HCT116 (cell line): Measurements from ENCODE around the gene ZDHHC14. TPM values are rescaled to one million over a fixed set of nuclear protein-coding genes. Genes with fewer than 3 reads are reported as not detected.

Experiments used
- ATAC-seq: fragments of 200-7000 bp; cut with Tn5 transposase; 2 replicates; pipeline ENCODE4 v1.9.1; 2020; ENCODE audit warnings: mild to moderate bottlenecking, moderate library complexity
- BruUV-seq: library from RNA; stranded (reverse); fragments of 400-500 nt; replicated peaks from 2 replicates; lab custom pipeline; 2021; lab: Mats Ljungman, UMichigan
- CTCF ChIA-PET: fragments of 300-600 bp; sonication (Branson Sonifier 250); formaldehyde crosslinking; loops from one replicate; lab custom pipeline; 2021; ENCODE audit warnings: antibody characterized with exemption; lab: Charles Lee
- POLR2A ChIA-PET: fragments of 300-600, 350-600 bp; sonication (Branson Sonifier 250); formaldehyde crosslinking; loops from one replicate; lab custom pipeline; 2021; ENCODE audit warnings: antibody characterized with exemption; lab: Charles Lee
- RAD21 ChIA-PET, 2 experiments: fragments of 300-600 bp; sonication (Branson Sonifier 250); formaldehyde crosslinking; loops; one replicate each; lab custom pipeline; 2023; ENCODE audit warnings: low total read pairs in 2 of 2; ENCODE audit not compliant: uncharacterized antibody in 2 of 2, unreplicated experiment in 2 of 2, low non-redundant PET in 1 of 2; lab: Charles Lee
- DNase-seq: peaks from one replicate; pipeline ENCODE4 v3.0.0-alpha.2; 2010; ENCODE audit warnings: low read depth, low spot score
- H2AFZ ChIP-seq: fragments of 200-600 bp; shearing (Covaris generic), sonication (generic); 2 replicates; pipeline ENCODE4 v1.6.1; 2017; ENCODE audit warnings: low read depth, mixed run types, mixed read lengths, antibody characterized with exemption, low read length; ENCODE audit not compliant: poor library complexity, severe bottlenecking
- H3K27ac ChIP-seq: 2 replicates; pipeline ENCODE4 v1.5.1; 2012; ENCODE audit warnings: low read depth, low read length
- H3K27me3 ChIP-seq: fragments of 200-600 bp; sonication (generic); 2 replicates; pipeline ENCODE4 v1.6.1; 2016; ENCODE audit warnings: mixed run types, low read length, mixed read lengths; ENCODE audit not compliant: insufficient read depth
- H3K36me3 ChIP-seq, 2 experiments: fragments of 200-500 bp in 1 of 2; fragments of 200-600 bp in 1 of 2; sonication (Bioruptor generic) in 1 of 2; sonication (generic) in 1 of 2; 2 replicates each; pipeline versions ENCODE4 v1.5.1 to v1.6.1; 2014 to 2016; ENCODE audit warnings: low read length in 2 of 2, inconsistent platforms in 1 of 2, mixed read lengths in 1 of 2, mixed run types in 1 of 2; ENCODE audit not compliant: insufficient read depth in 2 of 2, control insufficient read depth in 1 of 2
- H3K4me1 ChIP-seq, 2 experiments: fragments of 200-600 bp in 1 of 2; sonication (generic) in 1 of 2; 2 replicates each; pipeline versions ENCODE4 v1.5.1 to v1.6.1; 2012 to 2017; ENCODE audit warnings: low read length in 2 of 2, inconsistent platforms in 1 of 2, mild to moderate bottlenecking in 1 of 2, mixed read lengths in 1 of 2, mixed run types in 1 of 2, moderate library complexity in 1 of 2; ENCODE audit not compliant: insufficient read depth in 2 of 2, control insufficient read depth in 1 of 2
- H3K4me2 ChIP-seq: fragments of 200-600 bp; sonication (generic); 2 replicates; pipeline ENCODE4 v1.6.1; 2017; ENCODE audit warnings: mixed run types, low read length, mixed read lengths
- H3K4me3 ChIP-seq, 2 experiments: fragments of 200-600 bp in 1 of 2; sonication (generic) in 1 of 2; replicated peaks in 1 of 2; 2 replicates each; pipeline ENCODE4 v1.5.1; 2011 to 2016; ENCODE audit warnings: low read length in 2 of 2, control low read depth in 1 of 2, low read depth in 1 of 2, mild to moderate bottlenecking in 1 of 2, mixed read lengths in 1 of 2, mixed run types in 1 of 2
- H3K79me2 ChIP-seq: fragments of 200-600 bp; sonication (generic); 2 replicates; pipeline ENCODE4 v1.6.1; 2017; ENCODE audit warnings: mild to moderate bottlenecking, mixed run types, low read length, moderate library complexity, mixed read lengths; ENCODE audit not compliant: insufficient read depth
- H3K9ac ChIP-seq: fragments of 200-600 bp; sonication (generic); 2 replicates; pipeline ENCODE4 v1.6.1; 2016; ENCODE audit warnings: low read length, mixed read lengths
- H3K9me2 ChIP-seq: fragments of 200-600 bp; sonication (generic), shearing (Covaris generic); 2 replicates; pipeline ENCODE4 v1.6.1; 2017; ENCODE audit warnings: mixed run types, mild to moderate bottlenecking, moderate library complexity; ENCODE audit not compliant: insufficient read depth
- H3K9me3 ChIP-seq, 2 experiments: fragments of 200-500 bp in 1 of 2; fragments of 200-600 bp in 1 of 2; sonication (Bioruptor generic) in 1 of 2; sonication (generic) in 1 of 2; 2 replicates each; pipeline ENCODE4 v1.6.1; 2014 to 2017; ENCODE audit warnings: low read length in 2 of 2, mixed read lengths in 2 of 2, inconsistent platforms in 1 of 2, low read depth in 1 of 2, mild to moderate bottlenecking in 1 of 2, mixed run types in 1 of 2, moderate library complexity in 1 of 2; ENCODE audit not compliant: control insufficient read depth in 1 of 2, insufficient read depth in 1 of 2
- H4K20me1 ChIP-seq: fragments of 200-600 bp; sonication (generic), shearing (Covaris generic); 2 replicates; pipeline ENCODE4 v1.6.1; 2017; ENCODE audit warnings: mixed run types, mild to moderate bottlenecking, moderate library complexity; ENCODE audit not compliant: insufficient read depth
- CBX3 ChIP-seq: IDR thresholded peaks from 2 replicates; pipeline ENCODE4 v1.6.1; 2012; ENCODE audit warnings: low read depth
- EGR1 ChIP-seq: IDR thresholded peaks from 2 replicates; pipeline ENCODE4 v1.6.1; 2012; ENCODE audit warnings: low read depth
- ELF1 ChIP-seq: IDR thresholded peaks from 2 replicates; pipeline ENCODE4 v1.6.1; 2012; ENCODE audit warnings: low read depth, borderline replicate concordance
- FOSL1 ChIP-seq: IDR thresholded peaks from 2 replicates; pipeline ENCODE4 v1.6.1; 2012; ENCODE audit warnings: low read depth
- JUND ChIP-seq: IDR thresholded peaks from 2 replicates; pipeline ENCODE4 v1.6.1; 2012
- MAX ChIP-seq: IDR thresholded peaks from 2 replicates; pipeline ENCODE4 v1.6.1; 2012
- POLR2A ChIP-seq: IDR thresholded peaks from 2 replicates; pipeline ENCODE4 v1.7.0; 2011; ENCODE audit warnings: borderline replicate concordance; ENCODE audit not compliant: insufficient read depth, insufficient read length; ENCODE audit errors: extremely low read depth
- POLR2AphosphoS5 ChIP-seq: IDR thresholded peaks from 2 replicates; pipeline ENCODE4 v1.6.1; 2011; ENCODE audit warnings: mild to moderate bottlenecking, low read depth, low read length, moderate library complexity
- SIN3A ChIP-seq: IDR thresholded peaks from 2 replicates; pipeline ENCODE4 v1.6.1; 2012; ENCODE audit warnings: low read depth
- TCF7L2 ChIP-seq: IDR thresholded peaks from 2 replicates; pipeline ENCODE4 v1.7.0; 2011; ENCODE audit warnings: borderline replicate concordance, inconsistent platforms; ENCODE audit not compliant: insufficient read depth, insufficient read length; ENCODE audit errors: extremely low read depth
- YY1 ChIP-seq: IDR thresholded peaks from 2 replicates; pipeline ENCODE4 v1.6.1; 2011; ENCODE audit warnings: low read length, low read depth, moderate library complexity, mild to moderate bottlenecking; ENCODE audit not compliant: insufficient replicate concordance; ENCODE audit errors: extremely low read depth
- ZFX ChIP-seq: fragments of 450-650 bp; IDR thresholded peaks from 2 replicates; pipeline ENCODE4 v1.6.1; 2017
- intact Hi-C: fragments of 100-400 bp; cut with micrococcal nuclease; formaldehyde crosslinking; loops from 2 replicates; pipeline ENCODE4 v1.10.0; 2022
- total RNA-seq: library from RNA; stranded (reverse); gene quantifications from one replicate; pipeline ENCODE4 v1.2.1, GENCODE V29; 2021; ENCODE audit not compliant: unreplicated experiment

The ZDHHC14 gene
- total RNA-seq, 1 experiment from 2014 or later, result 5.3 TPM

GRCh38 chr6:157513619-157514485 lies 132.9 kb downstream of the ZDHHC14 start:
- no TSS peak for BruUV-seq
- Histone ChIP-seq H3K27me3 (no peaks in the 10 kb centered on the region), H4K20me1 (no peaks in the 10 kb centered on the region), H3K36me3 (no peaks in the 10 kb centered on the region), H3K9me3 (no peaks in the 10 kb centered on the region), H3K79me2 (no peaks in the 10 kb centered on the region), H3K4me3 (no peak overlapping the region), H3K4me2 (no peak overlapping the region), H3K9ac (no peak overlapping the region), H3K4me1 (peaks cover 9 to 34% of the 10 kb centered on the region in 2 experiments), H3K9me2 (no peaks in the 10 kb centered on the region), H2AFZ (no peak overlapping the region), H3K27ac (no peak overlapping the region)
- no peak for ATAC-seq
- DNase-seq, result no peak
- CTCF ChIA-PET, result no interaction called here
- RAD21 ChIA-PET, result no interaction called here
- intact Hi-C loops, result no loop called here
- POLR2A ChIA-PET, result no interaction called here
- TF ChIP-seq TCF7L2, result no peak
- TF ChIP-seq SIN3A, result no peak
- no peak for TF ChIP-seq MAX
- no peak for TF ChIP-seq YY1
- TF ChIP-seq ZFX, result no peak
- no peak for TF ChIP-seq POLR2AphosphoS5

DNA sequence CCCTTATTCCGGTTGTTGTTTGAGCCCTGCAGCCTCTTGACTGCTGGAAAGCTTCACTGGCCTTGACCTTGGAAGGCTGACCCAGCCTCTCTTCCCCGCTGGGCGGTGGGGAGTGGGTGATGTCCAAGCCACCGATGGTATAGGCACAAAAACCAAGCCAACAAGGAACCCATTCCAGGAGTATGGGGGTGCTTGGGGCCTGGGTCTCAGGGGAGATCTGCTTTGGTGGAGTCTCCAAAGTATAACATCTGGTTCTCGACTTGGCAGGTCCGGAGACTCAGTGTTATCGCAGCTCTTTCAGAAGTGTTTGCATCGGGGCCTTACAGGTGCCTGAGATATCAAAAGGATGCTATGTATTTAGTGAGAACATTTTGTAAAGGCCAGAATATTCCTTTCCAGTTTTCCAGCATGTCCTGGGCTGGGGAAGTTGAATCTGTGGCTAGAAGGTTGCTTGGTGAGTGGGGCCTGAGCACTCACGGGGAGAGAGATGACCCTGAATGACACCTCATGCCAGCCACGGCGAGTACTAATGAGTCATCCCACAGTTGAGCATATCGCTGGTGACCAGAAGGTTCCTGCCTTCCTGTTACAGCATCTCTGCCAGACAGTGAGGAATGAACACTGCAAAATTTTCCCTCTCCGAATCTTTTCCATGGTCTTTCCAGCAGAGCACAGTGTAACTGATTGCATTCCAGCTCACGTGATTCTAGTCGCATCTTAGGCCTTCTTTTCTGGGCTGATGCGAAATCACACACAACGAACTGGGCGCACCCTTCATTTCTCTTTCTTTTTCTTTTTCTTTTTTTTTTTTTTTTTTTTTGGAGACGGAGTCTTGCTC lies 133.9 kb downstream of the ZDHHC14 start:
- no peaks in the 10 kb centered on the region for H3K27me3 ChIP-seq
- BruUV-seq, result no TSS peak
- RAD21 ChIA-PET, result no interaction called here
- peak overlapping the region; percentile 58 for H3K4me2 ChIP-seq
- no peaks in the 10 kb centered on the region for H3K9me3 ChIP-seq
- ATAC-seq (peak; percentile 57), DNase-seq (no peak)
- no peak overlapping the region for H2AFZ ChIP-seq
- H3K9me2 ChIP-seq, result no peaks in the 10 kb centered on the region
- H3K79me2 ChIP-seq, result no peaks in the 10 kb centered on the region
- CTCF ChIA-PET, result no interaction called here
- intact Hi-C loops, result no loop called here
- no peak for TF ChIP-seq POLR2A
- 0 out of 2 replicates have a peak, but pooled peaks have one; percentile 52 for TF ChIP-seq CBX3
- peak; percentile 62; the same call in 1 of the 2 replicates for TF ChIP-seq FOSL1
- peak; percentile 71 for TF ChIP-seq JUND
- no peak for TF ChIP-seq EGR1
- TF ChIP-seq ELF1, result no peak
- no peak overlapping the region for H3K27ac ChIP-seq
- H3K4me3 ChIP-seq, result no peak overlapping the region
- no peak overlapping the region for H3K9ac ChIP-seq
- H3K4me1 ChIP-seq, result peaks cover 15 to 45% of the 10 kb centered on the region in 2 experiments
- H4K20me1 ChIP-seq, result no peaks in the 10 kb centered on the region
- H3K36me3 ChIP-seq, result no peaks in the 10 kb centered on the region
- POLR2A ChIA-PET, result interaction anchor here (0.7 kb wide), 1 partner anchor 93 kb away, joined by 3 read pairs; no protein-coding TSS in a partner anchor
